Measurements from ENCODE around the gene SPOCK1. TPM values are rescaled to one million over a fixed set of nuclear protein-coding genes. Genes with fewer than 3 reads are reported as not detected.

The SPOCK1 gene
- total and polyA plus RNA-seq, 4 donors = 0.48 to 4.5 (median 0.69) TPM

DNA sequence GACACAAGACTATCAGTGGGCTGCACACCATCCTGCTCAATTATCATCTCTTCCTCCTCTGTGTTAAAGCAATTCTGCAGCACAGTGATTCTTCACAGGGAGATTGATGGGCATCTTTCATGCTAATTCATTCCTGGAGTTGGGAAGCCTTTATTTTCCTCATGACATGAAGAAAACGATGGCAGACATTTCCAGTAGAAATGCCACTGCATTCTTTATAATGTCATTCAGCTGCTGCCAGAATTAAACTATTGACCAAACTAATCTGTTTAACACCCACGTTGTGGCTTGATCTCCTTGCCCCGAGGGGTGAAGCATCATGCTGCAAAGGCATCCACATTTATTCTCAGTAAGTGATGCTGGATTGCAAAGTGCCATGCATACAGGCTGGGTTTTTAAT, 273.0 kb downstream of the SPOCK1 start:
- no peaks in the 10 kb centered on the region for H3K36me3 ChIP-seq (ENCODE audit: control insufficient read depth in 4 of 4, insufficient read depth in 4 of 4, low read length in 4 of 4)
- peaks cover 0 to 41% (median 0%) of the 10 kb centered on the region in 3 donors for H3K27me3 ChIP-seq (ENCODE audit: control insufficient read depth in 3 of 3, insufficient read depth in 3 of 3, low read length in 2 of 3)
- H3K27ac ChIP-seq (ENCODE audit: low read depth in 1 of 2, low read length in 1 of 2) = no peak overlapping the region
- no peak for ATAC-seq (ENCODE audit: insufficient read depth, low FRiP score)
- H3K4me3 ChIP-seq = no peak overlapping the region
- TF ChIP-seq CTCF (IDR thresholded peaks at IDR 0.05; ENCODE audit: control extremely low read depth, extremely low read depth) = no peak
- peaks cover 0 to 1% (median 0%) of the 10 kb centered on the region in 4 donors for H3K9me3 ChIP-seq (ENCODE audit: control insufficient read depth in 4 of 4, insufficient read depth in 3 of 4, low read length in 3 of 4)
- no peaks in the 10 kb centered on the region for H3K4me1 ChIP-seq (ENCODE audit: control insufficient read depth in 5 of 5, insufficient read depth in 5 of 5, low read length in 5 of 5)
- no peak for DNase-seq
- 56 to 78% methylated on average over 3 of the region's 3 CpGs for WGBS, 2 donors
- no peak overlapping the region for H3K9ac ChIP-seq (ENCODE audit: insufficient read depth in 1 of 2, low read length in 2 of 2)

DNA sequence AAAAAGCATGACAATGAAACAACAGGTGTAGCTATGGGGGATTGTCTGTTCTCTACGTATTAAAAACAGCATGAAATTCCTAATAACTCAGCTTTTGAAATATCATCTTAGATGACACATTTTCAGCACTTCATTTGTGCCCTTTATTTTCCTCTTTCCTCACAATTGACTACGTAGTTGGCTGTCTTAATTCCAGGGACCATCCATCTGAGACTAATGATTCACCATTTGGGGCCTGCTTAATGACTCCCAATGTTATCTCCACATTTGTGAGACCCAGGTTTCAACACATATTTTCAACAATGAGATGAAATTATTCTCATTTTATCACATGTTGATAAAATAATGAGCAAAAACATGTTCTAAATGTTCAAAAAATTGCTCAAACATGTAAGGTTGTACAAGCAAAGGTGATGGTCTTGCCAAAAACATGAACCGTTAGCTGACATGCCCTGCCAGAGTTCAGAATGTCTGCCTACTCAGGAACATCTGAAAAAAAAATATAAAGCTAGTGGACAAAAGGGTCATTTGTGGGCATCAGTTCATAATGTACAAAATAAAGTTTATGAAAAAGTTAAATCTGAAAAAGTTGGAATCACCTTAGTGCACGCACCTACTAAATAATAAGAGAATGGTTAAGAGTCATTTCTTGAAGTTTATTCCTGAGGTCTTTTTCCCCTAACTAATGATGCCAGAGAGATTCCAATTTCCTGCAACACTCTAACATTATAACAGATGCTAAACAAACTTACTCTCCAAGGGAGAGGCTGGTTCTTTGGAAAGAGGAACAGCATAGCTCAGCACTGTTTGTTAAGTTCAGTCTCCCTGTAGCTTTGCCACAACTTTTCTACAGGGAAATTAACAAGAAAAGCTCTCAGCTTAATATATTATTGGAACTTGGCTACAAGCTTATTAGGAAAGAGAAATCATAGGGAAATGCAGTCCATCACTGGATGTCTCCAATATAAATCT, 275.5 kb downstream of the SPOCK1 start:
- no peak for TF ChIP-seq CTCF (IDR thresholded peaks at IDR 0.05; ENCODE audit: control extremely low read depth, extremely low read depth)
- Histone ChIP-seq H3K4me1 (ENCODE audit: control insufficient read depth in 5 of 5, insufficient read depth in 5 of 5, low read length in 5 of 5) (no peaks in the 10 kb centered on the region), H3K4me3 (no peak overlapping the region), H3K9me3 (ENCODE audit: control insufficient read depth in 4 of 4, insufficient read depth in 3 of 4, low read length in 3 of 4) (peaks cover 0 to 1% (median 0%) of the 10 kb centered on the region in 4 donors), H3K36me3 (ENCODE audit: control insufficient read depth in 4 of 4, insufficient read depth in 4 of 4, low read length in 4 of 4) (no peaks in the 10 kb centered on the region), H3K27ac (ENCODE audit: low read depth in 1 of 2, low read length in 1 of 2) (no peak overlapping the region), H3K27me3 (ENCODE audit: control insufficient read depth in 3 of 3, insufficient read depth in 3 of 3, low read length in 2 of 3) (peaks cover 0 to 37% (median 0%) of the 10 kb centered on the region in 3 donors), H3K9ac (ENCODE audit: insufficient read depth in 1 of 2, low read length in 2 of 2) (no peak overlapping the region)
- ATAC-seq (ENCODE audit: insufficient read depth, low FRiP score) (no peak), DNase-seq (no peak)
- 83 to 87% methylated on average over 4 of the region's 4 CpGs for WGBS, 2 donors

DNA sequence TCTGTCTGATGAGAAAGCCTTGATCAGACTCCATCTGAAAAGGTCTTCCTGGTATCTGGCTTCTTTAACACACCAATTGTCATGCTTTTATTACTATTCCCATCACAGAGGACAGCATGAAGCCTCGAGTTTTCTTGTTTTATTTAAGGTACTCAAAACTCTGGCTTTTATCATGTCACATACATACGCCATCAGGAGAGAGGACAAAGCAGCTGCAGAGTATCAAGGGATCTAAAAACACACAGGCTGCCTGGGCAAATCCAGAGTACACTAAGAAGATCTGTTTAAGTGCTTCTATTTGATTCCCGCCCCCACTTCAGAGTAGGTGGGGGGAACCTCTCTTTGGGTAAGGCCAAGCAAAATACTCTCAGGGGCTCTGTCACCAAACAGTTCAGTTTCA, 277.2 kb downstream of the SPOCK1 start:
- Histone ChIP-seq H3K36me3 (ENCODE audit: control insufficient read depth in 4 of 4, insufficient read depth in 4 of 4, low read length in 4 of 4) (no peaks in the 10 kb centered on the region), H3K4me3 (no peak overlapping the region), H3K27me3 (ENCODE audit: control insufficient read depth in 3 of 3, insufficient read depth in 3 of 3, low read length in 2 of 3) (peaks cover 0 to 45% (median 8%) of the 10 kb centered on the region in 3 donors), H3K27ac (ENCODE audit: low read depth in 1 of 2, low read length in 1 of 2) (no peak overlapping the region), H3K9me3 (ENCODE audit: control insufficient read depth in 4 of 4, insufficient read depth in 3 of 4, low read length in 3 of 4) (peaks cover 0 to 1% (median 0%) of the 10 kb centered on the region in 4 donors), H3K4me1 (ENCODE audit: control insufficient read depth in 5 of 5, insufficient read depth in 5 of 5, low read length in 5 of 5) (no peaks in the 10 kb centered on the region), H3K9ac (ENCODE audit: insufficient read depth in 1 of 2, low read length in 2 of 2) (no peak overlapping the region)
- ATAC-seq (ENCODE audit: insufficient read depth, low FRiP score) (no peak), DNase-seq (no peak)
- TF ChIP-seq CTCF (IDR thresholded peaks at IDR 0.05; ENCODE audit: control extremely low read depth, extremely low read depth) = no peak
- WGBS, 2 donors = 59 to 60% methylated on average over 3 of the region's 3 CpGs
